CD4-positive, alpha-beta T cell treated with Interleukin-21 for 1 hour (primary cell): ENCODE results near the gene C1orf53.
A peak's percentile ranks its signal among the peaks of the same experiment; 100 is the strongest.
"Not testable (repeated sequence)": the region's sequence is repeated elsewhere in the genome, so short reads cannot be mapped to it uniquely, and the experiment has no call there.

Source experiments
- DNase-seq: peaks from one replicate; pipeline ENCODE4 v3.0.0-alpha.2; 2020

Gene C1orf53

GRCh38 chr1:197902454-197903195 is at the start of gene C1orf53:
C1orf53 (plus strand) TSS chr1:197902630; CDS start chr1:197902650, 20 bp downstream.
- peak; percentile 77 for DNase-seq

DNA sequence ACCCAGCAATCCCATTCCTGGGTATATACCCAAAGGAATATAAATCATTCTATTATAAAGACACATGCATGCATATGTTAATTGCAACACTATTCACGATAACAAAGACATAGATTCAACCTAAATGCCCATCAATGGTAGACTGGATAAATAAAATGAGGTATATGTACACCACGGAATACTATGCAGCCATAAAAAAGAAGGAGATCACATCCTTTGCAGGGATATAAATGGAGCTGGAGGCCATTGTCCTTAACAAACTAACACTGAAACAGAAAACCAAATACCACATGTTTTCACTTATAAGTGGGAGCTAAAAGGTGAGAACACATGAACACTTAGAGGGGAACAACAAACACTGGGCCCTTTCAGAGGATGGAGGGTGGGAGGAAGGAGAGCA is 46.7 kb upstream of the C1orf53 start:
- not testable (repeated sequence) for DNase-seq

DNA sequence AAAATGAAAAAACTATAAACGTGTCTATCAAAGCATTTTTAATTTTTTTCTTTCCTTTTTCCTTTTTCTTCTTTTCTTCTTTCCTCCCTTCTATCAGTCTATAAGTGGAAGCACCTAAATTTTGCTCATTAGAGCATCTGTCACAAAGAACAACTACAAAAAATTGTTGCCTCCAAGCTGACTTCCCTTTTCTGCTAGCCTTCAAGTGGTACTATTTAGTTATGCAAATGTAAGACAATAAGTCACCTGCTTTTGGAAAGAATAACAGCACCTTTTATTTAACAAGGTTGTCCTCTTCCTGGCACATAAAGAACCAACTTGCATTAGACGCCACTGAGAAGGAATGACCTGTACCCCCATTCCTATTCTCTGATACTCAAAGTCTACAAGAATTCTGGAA is 45.0 kb upstream of the C1orf53 start:
- DNase-seq: no peak

DNA sequence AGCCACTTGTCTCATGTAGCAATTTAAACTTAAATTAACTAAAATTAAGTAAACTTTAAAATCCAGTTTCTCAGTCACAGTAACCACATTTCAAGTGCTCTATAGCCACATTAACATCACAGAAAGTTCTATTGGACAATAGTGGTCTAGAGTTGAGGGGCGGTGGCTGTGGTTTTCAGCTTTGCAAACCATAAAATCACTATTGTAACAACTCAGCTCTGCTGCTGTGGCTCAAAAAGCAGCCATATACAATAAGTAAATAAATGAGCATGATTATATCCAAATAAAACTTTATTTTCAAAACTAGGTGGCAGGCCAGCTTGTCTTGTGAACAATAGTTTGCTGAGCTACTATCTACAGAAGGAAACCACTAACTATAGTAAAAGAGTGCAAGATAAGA is 43.4 kb upstream of the C1orf53 start:
- DNase-seq: no peak

- no peak for DNase-seq
Observed at GRCh38 chr1:197862221-197862620, 40.2 kb upstream of the C1orf53 start.

DNA sequence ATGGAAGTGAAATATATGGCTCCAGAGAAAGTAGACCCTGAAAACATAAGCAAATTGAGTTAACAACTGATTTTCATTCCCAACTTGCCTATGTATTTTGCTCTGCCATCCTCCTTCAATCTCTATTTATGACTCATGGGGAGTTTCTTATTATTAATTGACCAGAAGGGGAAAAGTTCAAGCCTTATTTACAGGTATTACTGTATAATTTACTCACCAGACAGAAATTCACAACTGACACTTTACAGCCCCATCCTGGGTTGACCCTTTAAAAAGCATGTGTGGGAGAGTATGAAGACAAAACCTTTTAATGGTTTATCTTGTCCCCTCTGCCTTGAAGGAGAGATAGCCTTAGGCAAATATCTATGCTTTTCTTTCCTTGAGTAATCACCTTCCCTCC is 39.8 kb upstream of the C1orf53 start:
- DNase-seq: no peak

DNA sequence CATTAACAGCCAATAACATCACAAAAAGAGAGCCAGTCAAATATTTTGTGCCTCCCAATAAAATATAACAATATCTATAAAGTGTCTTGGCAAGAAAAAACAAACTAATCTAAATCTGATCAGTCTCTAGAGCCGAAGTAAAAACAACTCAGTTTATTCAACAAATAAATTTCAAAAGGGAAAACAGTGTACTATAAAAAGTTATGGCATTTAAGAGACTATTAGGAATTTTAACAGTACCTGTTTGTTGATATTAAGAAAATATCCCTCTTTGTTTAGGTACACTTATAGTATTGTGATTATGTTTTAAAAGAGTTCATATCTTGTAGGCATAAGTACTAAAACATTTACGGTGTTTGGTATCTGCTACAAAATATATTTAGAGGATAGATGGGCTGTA is 36.6 kb upstream of the C1orf53 start:
- no peak for DNase-seq

DNA sequence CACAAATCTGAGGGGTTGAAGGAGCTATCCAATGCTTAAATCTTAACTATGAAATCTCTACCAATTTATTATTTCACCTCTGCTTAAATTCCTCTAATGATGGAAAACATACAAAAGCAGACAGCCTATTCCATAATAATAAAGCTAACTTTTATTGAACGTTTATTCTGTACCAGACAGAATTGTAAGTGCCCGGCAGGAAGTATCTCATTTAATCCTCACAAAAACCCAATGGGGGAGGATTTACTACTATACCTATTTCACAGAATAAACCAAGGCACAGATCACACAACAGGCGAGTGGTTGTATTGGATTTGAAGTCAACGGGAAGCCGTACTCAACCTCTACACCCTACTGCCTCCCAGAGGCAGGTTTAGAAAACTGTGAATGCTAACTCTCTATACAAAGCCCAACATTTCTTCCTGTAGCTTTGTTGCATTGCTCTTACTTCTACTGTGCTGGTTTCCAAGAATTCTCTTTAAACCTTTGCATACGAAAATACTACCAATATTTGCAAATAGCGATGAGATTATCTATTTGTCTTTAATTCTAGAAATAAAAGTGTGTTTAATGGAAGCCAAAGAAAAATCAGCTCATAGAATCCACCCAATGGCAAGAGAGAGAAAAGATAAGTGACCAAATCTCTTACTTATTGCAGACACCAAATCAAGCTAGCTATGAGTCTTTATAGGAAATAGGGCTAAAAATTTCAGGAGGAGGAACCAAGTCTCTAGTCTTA is 33.5 kb upstream of the C1orf53 start:
- peak; percentile 65 for DNase-seq

DNA sequence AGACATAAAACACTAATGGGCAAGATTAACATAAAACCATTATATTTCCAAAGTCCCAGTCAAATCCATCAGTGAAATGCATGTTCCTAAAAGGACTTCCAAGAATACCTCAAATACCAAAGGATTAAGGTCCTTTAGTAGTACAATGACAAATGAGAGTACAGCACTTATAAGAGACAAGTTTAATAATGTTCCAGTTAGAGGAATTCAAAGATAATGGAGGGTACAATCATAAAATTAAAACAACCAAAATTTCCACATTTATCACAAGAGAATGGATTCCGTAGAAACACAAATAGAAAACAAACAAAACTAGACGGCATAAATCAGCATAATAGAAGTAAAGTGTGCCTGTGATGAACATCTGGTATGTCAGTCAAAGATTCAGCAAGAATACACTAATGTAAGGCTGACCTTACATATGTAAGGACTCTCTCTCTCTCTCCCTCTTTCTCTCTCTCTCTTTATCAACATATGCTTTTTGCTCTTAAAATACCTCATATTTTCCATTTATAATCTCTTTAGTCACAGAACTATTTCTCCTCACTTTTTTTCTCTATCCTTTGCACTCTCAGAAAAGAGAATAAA is 32.8 kb upstream of the C1orf53 start:
- no peak for DNase-seq

DNA sequence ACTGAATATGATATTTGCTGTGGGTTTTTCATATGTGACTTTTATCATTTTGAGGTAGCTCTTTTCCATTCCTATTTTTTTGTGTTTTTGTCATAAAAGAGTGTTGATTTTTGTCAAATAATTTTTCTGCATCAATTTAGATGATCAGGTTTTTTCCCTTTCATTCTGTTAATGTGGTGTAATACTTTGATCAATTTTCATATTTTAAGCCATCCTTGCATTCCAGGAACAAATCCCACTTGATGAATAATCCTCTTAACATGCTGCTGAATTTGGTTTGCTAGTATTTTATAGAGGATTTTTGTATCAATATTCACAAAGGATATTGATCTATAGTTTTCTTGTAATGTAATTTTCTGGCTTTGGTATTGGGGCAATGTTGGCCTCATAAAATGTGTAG is 25.5 kb upstream of the C1orf53 start:
- DNase-seq: no peak

GRCh38 chr1:197880385-197880784 is 22.0 kb upstream of the C1orf53 start:
- not testable (repeated sequence) for DNase-seq

- not testable (repeated sequence) for DNase-seq
Observed at GRCh38 chr1:197882241-197882640, 20.2 kb upstream of the C1orf53 start.

DNA sequence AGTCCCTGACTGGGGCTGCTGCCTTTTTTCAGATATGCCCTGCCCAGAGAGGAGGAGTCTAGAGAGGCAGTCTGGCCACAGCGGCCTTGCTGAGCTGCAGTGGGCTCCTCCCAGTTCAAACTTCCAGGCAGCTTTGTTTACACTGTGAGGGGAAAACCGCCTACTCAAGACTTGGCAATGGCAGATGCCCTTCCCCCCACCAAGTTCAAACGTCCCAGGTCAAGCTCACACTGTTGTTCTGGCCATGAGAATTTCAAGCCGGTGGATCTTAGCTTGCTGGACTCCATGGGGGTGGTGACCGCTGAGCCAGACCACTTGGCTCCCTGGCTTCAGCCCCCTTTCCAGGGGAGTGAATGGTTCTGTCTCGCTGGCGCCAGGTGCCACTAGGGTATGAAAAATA is 18.3 kb upstream of the C1orf53 start:
- no peak for DNase-seq

GRCh38 chr1:197890936-197891335 is 11.5 kb upstream of the C1orf53 start:
- no peak for DNase-seq

- no peak for DNase-seq
Observed at GRCh38 chr1:197892684-197893083, 9.7 kb upstream of the C1orf53 start.

- no peak for DNase-seq
Observed at GRCh38 chr1:197896301-197896700, 6.1 kb upstream of the C1orf53 start.

GRCh38 chr1:197899037-197899436 is 3.4 kb upstream of the C1orf53 start:
- DNase-seq: no peak

GRCh38 chr1:197902131-197902453 is 338 bp upstream of the C1orf53 start:
- no peak for DNase-seq

DNA sequence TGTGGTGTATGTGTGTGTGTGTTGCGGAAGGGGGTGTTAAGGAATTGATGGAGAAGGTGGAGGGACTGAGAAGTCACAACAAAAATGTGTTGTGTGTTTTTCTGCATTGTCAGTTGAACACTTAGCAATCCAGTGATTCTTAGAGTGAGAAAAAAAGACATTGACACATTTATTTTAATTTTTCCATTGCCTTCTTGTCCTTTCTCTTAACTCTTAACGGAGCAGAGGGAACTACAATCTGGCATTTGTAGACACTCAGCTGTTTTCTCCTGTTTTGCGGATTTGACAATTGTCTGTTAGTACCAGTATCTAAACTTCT is 725 bp downstream of the C1orf53 start:
- no peak for DNase-seq

DNA sequence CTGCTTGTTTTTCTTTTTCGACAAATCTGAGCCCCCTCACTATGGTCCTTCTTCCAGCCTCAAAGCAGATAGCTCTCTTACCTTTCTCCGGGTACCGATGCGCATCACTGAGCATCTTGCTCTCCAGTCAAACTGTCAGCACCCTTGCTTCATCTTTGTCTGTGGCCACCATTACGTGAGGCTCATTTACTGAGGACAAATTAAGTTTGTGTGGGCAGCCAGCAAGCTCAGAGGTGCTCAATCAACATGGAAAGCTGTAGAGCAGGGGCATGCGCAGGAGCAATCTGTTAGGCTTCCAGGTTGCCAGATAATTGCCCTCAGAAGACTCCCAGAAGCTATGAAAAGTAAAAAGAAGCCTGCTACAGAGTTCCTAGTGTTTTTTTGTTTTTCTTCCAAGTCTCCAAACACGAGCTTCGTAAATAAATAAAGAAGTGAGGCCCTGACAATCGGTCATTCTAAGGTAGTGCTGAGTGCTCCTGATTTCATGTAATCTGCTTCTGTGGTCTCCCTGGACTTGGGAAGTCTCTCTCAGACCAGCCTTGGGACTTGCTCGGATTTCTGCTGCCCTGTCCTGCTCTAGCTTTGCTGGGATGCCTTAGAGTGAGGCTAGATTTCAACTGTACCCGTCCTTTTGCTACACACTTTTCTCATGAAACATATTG is 1.8 kb downstream of the C1orf53 start:
- no peak for DNase-seq

GRCh38 chr1:197905699-197906351 is 3.4 kb downstream of the C1orf53 start:
- DNase-seq: no peak

GRCh38 chr1:197907846-197908616 is 5.6 kb downstream of the C1orf53 start:
- DNase-seq: no peak
